ENCODE measurements around the gene CCS. TPM values are rescaled to one million over a fixed set of nuclear protein-coding genes. Genes with fewer than 3 reads are reported as not detected.
A peak's percentile ranks its signal among the peaks of the same experiment; 100 is the strongest.
"Not testable (repeated sequence)": the region's sequence is repeated elsewhere in the genome, so short reads cannot be mapped to it uniquely, and the experiment has no call there.

Gene CCS
- total RNA-seq, 1 donor from 2014 or later = 31.1 TPM

DNA sequence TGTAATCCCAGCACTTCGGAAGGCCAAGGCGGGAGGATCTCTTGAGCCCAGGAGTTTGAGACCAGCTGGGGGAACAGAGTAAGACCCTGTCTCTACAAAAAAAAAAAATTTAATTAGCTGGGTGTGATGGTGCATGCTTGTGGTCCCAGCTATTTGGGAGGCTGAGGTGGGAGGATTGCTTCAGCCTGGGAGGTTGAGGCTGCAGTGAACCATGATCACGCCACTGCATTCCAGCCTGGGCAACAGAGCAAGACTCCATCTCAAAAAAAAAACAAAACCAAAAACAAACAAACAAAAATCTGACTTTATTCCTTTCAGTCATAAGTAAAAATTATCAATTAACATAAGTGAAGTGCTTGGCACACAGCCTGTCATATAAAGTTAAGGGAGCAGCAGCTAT, 13.6 kb downstream of the CCS start:
- intact Hi-C loops (cut with micrococcal nuclease) = not testable (repeated sequence)

DNA sequence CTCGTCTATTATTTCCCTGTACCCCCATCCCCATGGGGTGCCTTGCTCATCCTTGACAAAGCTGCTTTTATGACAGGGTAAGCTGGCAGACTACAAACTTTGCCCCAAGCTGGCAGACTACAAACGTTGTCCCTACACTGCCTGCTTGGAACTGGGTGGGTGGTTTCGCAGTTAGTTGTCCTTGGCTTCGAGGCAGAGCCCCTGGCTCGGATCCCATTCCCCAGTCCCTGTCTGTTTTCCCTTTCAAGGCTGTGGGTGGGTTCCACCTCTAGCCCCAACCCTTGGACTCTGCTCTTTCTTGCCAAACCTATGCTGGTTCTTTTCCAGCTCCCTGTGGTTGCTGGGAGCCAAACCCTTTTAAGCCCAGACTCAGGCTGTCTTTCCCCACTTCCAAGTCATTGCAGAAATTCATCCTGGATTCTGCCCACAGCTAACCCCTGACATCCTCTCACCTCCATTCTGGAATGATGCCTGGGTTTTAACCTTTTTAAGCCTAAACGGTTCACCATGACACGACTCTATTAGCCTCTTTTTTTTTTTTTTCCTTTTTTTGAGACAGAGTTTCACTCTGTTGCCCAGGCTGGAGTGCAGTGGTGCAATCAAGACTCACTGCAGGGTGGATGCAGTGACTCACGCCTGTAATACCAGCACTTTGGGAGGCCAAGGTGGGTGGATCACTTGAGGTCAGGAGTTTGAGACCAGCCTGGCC, 14.3 kb downstream of the CCS start:
- DNase-seq (ENCODE audit: low spot score) = no peak
- Mint-ChIP-seq H3K9me3 (no peaks in the 10 kb centered on the region), H3K4me3 (ENCODE audit: low read depth) (no peak overlapping the region), H3K27me3 (ENCODE audit: low read depth) (no peaks in the 10 kb centered on the region), H3K36me3 (ENCODE audit: low read depth) (peaks cover 11% of the 10 kb centered on the region), H3K4me1 (ENCODE audit: low read depth) (peaks cover 15% of the 10 kb centered on the region), H3K27ac (no peak overlapping the region)
- intact Hi-C loops (cut with micrococcal nuclease) = no loop called here

More for the DNA sequence above, 13.6 kb downstream of the CCS start:
- H3K27me3 Mint-ChIP-seq (ENCODE audit: low read depth); H3K4me3 Mint-ChIP-seq (ENCODE audit: low read depth); H3K27ac Mint-ChIP-seq; DNase-seq (ENCODE audit: low spot score); H3K9me3 Mint-ChIP-seq: not testable (repeated sequence)
- Mint-ChIP-seq H3K36me3 (ENCODE audit: low read depth) (peaks cover 13% of the 10 kb centered on the region), H3K4me1 (ENCODE audit: low read depth) (peaks cover 15% of the 10 kb centered on the region)

DNA sequence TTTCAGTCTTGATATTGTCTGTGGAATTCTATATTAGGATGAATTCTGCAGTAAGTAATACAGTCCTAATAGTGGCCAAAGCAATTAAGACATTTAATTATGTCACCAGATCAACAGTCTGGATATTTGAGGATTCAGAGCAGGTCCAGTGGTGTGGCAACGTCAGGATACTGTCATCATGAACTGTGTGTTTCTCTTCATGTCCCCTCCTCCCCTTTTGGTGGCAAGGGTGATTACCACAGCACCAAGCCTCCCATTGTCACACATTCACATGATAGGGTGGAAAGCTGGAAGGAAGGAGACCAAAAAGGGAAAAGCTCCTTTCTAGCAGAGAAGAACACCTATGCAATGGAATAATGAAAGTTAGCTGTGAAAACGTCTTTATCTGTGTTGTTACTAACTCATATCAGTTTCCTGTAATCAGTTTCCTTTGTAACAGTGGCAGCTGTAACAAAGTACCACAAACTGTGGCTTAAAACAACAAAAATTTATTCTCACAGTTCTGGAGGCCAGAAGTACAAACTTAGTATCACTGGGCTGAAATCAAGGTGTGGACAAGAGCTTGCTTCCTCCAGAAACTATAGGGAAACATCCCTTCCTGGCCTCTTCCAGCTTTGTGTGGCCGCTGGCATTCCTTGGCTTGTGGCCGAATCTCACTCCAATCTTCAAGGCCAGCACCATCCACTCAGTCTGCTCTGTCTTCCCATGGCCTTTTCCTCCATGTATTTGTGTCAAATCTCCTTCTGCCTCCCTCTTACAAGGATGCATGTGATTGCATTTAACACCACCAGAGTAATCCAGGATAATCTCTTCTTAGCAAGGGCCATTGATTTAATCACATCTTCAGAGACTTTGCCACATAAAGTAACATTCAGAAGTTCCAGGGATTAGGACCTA, 17.0 kb downstream of the CCS start:
- no peaks in the 10 kb centered on the region for H3K27me3 Mint-ChIP-seq (ENCODE audit: low read depth)
- H3K4me3 Mint-ChIP-seq (ENCODE audit: low read depth) = no peak overlapping the region
- DNase-seq (ENCODE audit: low spot score) = no peak
- peak overlapping the region; percentile 77 for H3K27ac Mint-ChIP-seq
- peaks cover 9% of the 10 kb centered on the region for H3K36me3 Mint-ChIP-seq (ENCODE audit: low read depth)
- no peaks in the 10 kb centered on the region for H3K9me3 Mint-ChIP-seq
- intact Hi-C loops (cut with micrococcal nuclease) = loop anchor here (10.0 kb wide), 1 partner anchor 505 kb away; the partner anchor contains the start of gene KDM2A
- peaks cover 15% of the 10 kb centered on the region for H3K4me1 Mint-ChIP-seq (ENCODE audit: low read depth)

DNA sequence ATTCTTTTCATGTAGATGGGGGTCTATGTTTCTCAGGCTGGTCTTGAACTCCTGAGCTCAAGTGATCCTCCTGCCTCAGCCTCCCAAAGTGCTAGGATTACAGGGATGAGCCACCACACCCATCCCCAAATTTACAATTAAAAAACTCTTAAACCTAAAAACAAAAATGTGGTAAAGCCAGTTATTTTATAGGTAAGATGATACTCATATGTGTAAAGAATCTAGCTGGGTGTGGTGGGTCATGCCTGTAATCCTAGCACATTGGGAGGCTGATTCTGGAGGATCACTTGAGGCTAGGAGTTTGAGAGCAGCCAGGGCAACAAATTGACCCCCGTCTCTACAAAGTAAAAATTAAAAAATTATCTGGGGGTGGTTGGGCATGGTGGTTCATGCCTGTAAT, 19.5 kb downstream of the CCS start:
- no peaks in the 10 kb centered on the region for H3K9me3 Mint-ChIP-seq
- intact Hi-C loops (cut with micrococcal nuclease) = loop anchor here (10.0 kb wide), 1 partner anchor 502 kb away; the partner anchor contains the start of gene KDM2A
- H3K27ac Mint-ChIP-seq = no peak overlapping the region

DNA sequence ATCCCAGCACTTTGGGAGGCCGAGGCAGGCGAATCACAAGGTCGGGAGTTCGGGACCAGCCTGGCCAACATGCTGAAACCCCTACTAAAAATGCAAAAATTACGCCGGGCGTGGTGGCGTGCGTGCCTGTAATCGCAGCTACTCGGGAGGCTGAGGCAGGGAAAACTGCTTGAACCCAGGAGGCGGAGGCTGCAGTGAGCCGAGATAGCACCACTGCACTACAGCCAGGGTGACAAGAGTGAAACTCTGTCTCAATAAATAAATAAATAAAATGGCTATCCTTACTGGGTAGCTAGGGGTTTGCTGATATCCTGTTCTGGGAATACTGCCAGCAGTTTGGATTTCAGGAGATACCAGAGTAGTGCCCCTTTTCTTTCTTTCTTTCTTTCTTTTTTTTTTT, 21.1 kb downstream of the CCS start:
- Mint-ChIP-seq H3K4me3 (ENCODE audit: low read depth) (no peak overlapping the region), H3K4me1 (ENCODE audit: low read depth) (peaks cover 30% of the 10 kb centered on the region), H3K27me3 (ENCODE audit: low read depth) (no peaks in the 10 kb centered on the region), H3K9me3 (no peaks in the 10 kb centered on the region), H3K27ac (no peak overlapping the region), H3K36me3 (ENCODE audit: low read depth) (peaks cover 37% of the 10 kb centered on the region)
- no peak for DNase-seq (ENCODE audit: low spot score)
- intact Hi-C loops (cut with micrococcal nuclease) = loop anchor here (10.0 kb wide), 1 partner anchor 501 kb away; the partner anchor contains the start of gene KDM2A

More for the DNA sequence above, 19.5 kb downstream of the CCS start:
- Mint-ChIP-seq H3K27me3 (ENCODE audit: low read depth) (no peaks in the 10 kb centered on the region), H3K36me3 (ENCODE audit: low read depth) (peaks cover 23% of the 10 kb centered on the region), H3K4me3 (ENCODE audit: low read depth) (no peak overlapping the region), H3K4me1 (ENCODE audit: low read depth) (peaks cover 20% of the 10 kb centered on the region)
- no peak for DNase-seq (ENCODE audit: low spot score)

DNA sequence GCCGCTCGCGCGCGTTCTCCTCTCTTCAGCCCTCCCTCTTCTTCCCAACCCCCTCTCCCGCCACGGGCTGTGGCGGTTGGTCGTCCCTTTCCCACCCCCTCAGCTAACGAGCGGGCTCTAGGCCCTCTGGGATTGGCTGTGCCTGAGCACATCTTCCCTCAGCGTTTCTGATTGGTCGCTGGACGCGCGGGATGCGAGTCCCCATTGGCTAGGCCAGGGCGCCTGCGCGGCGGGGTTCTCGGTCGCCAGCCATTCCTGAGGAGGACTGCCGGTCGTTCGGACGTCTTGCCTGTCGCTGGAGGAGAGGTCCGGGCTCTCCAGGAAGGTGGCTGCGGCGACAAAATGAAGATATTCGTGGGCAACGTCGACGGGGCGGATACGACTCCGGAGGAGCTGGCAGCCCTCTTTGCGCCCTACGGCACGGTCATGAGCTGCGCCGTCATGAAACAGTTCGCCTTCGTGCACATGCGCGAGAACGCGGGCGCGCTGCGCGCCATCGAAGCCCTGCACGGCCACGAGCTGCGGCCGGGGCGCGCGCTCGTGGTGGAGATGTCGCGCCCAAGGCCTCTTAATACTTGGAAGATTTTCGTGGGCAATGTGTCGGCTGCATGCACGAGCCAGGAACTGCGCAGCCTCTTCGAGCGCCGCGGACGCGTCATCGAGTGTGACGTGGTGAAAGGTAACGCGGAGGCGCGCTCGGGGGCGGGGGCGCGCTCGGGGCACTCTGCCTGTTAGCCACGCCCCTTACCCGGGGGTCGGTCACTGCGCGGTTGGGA, 23.6 kb downstream of the CCS start, which contains the start of gene RBM14:
TSS of gene RBM14 (plus strand) at position 252 of the 776 bp plus-strand sequence. CDS start at position 343, 91 bp downstream.
- Mint-ChIP-seq H3K36me3 (ENCODE audit: low read depth) (peaks cover 58% of the 10 kb centered on the region), H3K4me1 (ENCODE audit: low read depth) (peaks cover 23% of the 10 kb centered on the region), H3K4me3 (ENCODE audit: low read depth) (peak within 1 kb of the TSS; percentile 93), H3K27me3 (ENCODE audit: low read depth) (no peaks in the 10 kb centered on the region), H3K9me3 (no peaks in the 10 kb centered on the region), H3K27ac (peak within 1 kb of the TSS; percentile 97)
- intact Hi-C loops (cut with micrococcal nuclease) = loop anchor here (1.0 to 10.0 kb wide), 5 partner anchors 22 to 498 kb away; partner anchors contain the start of genes ACTN3, CCDC87, CCS and KDM2A
- DNase-seq (ENCODE audit: low spot score) = peak; percentile 98

DNA sequence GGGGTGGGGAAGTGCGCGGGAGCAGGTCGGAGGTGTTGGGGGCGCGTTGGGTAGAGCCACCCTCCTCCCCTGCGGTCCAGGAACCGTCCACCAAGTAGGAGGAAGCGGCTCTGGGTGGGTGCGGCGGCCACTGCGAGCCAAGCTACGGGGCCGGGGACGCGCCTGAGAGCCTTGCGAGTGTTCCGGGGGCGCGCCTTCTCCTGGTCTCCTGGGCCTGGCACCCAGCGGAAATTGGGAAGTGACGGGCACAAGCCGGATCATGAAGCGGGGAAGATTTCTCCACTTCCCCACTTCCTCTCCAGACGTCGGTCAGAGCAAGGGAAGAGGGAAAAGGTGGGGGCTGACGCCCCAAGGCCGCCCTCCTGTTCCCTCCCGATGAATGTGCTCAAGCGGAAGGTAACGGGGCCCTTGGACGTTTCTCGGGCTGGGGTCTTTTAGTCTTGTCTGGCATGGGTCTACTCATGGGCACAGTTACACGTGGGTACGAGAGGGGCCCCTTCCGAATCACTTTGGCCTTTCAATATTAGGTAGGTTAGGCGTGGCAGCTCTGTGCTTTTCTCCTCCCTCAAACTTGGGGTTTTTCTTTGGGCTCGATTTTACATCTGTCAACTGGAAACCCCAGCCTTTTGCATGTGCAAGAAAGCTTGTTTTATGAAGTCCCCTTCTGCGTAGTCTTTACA, 24.3 kb downstream of the CCS start:
- DNase-seq (ENCODE audit: low spot score) = no peak
- no peaks in the 10 kb centered on the region for H3K9me3 Mint-ChIP-seq
- peak overlapping the region; percentile 97 for H3K27ac Mint-ChIP-seq
- H3K4me1 Mint-ChIP-seq (ENCODE audit: low read depth) = peaks cover 26% of the 10 kb centered on the region
- H3K4me3 Mint-ChIP-seq (ENCODE audit: low read depth) = peak overlapping the region; percentile 93
- H3K36me3 Mint-ChIP-seq (ENCODE audit: low read depth) = peaks cover 65% of the 10 kb centered on the region
- intact Hi-C loops (cut with micrococcal nuclease) = loop anchor here (2.0 to 10.0 kb wide), 3 partner anchors 40 to 498 kb away; partner anchors contain the start of genes ACTN3, KDM2A and ZDHHC24
- no peaks in the 10 kb centered on the region for H3K27me3 Mint-ChIP-seq (ENCODE audit: low read depth)

DNA sequence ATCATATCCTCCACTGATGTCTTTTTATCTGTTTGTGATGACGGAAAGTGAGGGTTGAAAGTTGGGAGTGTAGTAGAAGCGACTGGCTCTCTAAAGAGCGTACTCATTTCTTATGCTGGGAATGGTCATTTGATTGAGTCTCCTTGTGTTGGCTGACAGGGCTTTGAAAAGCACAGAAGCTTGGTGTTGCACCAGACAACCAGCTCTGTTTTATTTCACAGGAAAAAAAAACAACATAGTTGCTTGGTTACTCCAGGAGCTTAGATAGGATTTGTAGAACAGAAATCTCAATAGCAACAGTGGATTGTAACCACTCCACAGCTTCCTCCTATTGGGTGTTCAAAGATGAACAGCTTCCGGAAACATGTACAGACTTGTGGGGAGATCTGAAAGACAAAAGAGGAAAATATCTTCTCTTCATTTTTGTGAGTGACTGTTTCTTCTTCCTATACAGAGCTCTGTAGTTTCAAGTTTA, 26.1 kb downstream of the CCS start:
- Mint-ChIP-seq H3K9me3 (no peaks in the 10 kb centered on the region), H3K4me3 (ENCODE audit: low read depth) (peak overlapping the region; percentile 93), H3K27ac (peak overlapping the region; percentile 97), H3K36me3 (ENCODE audit: low read depth) (peaks cover 84% of the 10 kb centered on the region), H3K4me1 (ENCODE audit: low read depth) (peaks cover 41% of the 10 kb centered on the region), H3K27me3 (ENCODE audit: low read depth) (no peaks in the 10 kb centered on the region)
- intact Hi-C loops (cut with micrococcal nuclease) = loop anchor here (2.0 to 10.0 kb wide), 3 partner anchors 42 to 496 kb away; partner anchors contain the start of genes KDM2A and RBM4B
- DNase-seq (ENCODE audit: low spot score) = peak; percentile 20

DNA sequence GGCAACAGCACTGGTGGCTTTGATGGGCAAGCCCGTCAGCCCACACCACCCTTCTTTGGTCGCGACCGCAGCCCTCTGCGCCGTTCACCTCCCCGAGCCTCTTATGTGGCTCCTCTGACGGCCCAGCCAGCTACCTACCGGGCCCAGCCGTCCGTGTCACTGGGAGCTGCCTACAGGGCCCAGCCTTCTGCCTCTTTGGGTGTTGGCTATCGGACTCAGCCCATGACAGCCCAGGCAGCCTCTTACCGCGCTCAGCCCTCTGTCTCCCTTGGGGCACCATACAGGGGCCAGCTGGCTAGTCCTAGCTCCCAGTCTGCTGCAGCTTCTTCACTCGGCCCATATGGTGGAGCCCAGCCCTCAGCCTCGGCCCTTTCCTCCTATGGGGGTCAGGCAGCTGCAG, 31.5 kb downstream of the CCS start:
- Mint-ChIP-seq H3K4me1 (ENCODE audit: low read depth) (peaks cover 38% of the 10 kb centered on the region), H3K36me3 (ENCODE audit: low read depth) (peaks cover 93% of the 10 kb centered on the region), H3K27me3 (ENCODE audit: low read depth) (no peaks in the 10 kb centered on the region), H3K9me3 (no peaks in the 10 kb centered on the region), H3K27ac (no peak overlapping the region), H3K4me3 (ENCODE audit: low read depth) (no peak overlapping the region)
- intact Hi-C loops (cut with micrococcal nuclease) = no loop called here
- no peak for DNase-seq (ENCODE audit: low spot score)

DNA sequence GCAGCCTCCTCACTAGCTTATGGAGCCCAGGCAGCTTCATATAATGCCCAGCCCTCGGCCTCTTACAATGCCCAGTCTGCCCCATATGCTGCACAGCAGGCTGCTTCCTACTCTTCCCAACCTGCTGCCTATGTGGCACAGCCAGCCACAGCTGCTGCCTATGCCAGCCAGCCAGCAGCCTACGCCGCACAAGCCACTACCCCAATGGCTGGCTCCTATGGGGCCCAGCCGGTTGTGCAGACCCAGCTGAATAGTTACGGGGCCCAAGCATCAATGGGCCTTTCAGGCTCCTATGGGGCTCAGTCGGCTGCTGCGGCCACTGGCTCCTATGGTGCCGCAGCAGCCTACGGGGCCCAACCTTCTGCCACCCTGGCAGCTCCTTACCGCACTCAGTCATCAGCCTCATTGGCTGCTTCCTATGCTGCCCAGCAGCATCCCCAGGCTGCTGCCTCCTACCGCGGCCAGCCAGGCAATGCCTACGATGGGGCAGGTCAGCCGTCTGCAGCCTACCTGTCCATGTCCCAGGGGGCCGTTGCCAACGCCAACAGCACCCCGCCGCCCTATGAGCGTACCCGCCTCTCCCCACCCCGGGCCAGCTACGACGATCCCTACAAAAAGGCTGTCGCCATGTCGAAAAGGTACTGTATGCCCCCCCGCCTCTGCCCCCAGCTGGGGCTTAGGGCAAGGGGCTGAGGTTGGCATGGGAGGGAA, 32.2 kb downstream of the CCS start:
- H3K9me3 Mint-ChIP-seq = no peaks in the 10 kb centered on the region
- no peak overlapping the region for H3K27ac Mint-ChIP-seq
- no peak overlapping the region for H3K4me3 Mint-ChIP-seq (ENCODE audit: low read depth)
- DNase-seq (ENCODE audit: low spot score) = no peak
- peaks cover 93% of the 10 kb centered on the region for H3K36me3 Mint-ChIP-seq (ENCODE audit: low read depth)
- peaks cover 39% of the 10 kb centered on the region for H3K4me1 Mint-ChIP-seq (ENCODE audit: low read depth)
- H3K27me3 Mint-ChIP-seq (ENCODE audit: low read depth) = no peaks in the 10 kb centered on the region
- intact Hi-C loops (cut with micrococcal nuclease) = no loop called here

DNA sequence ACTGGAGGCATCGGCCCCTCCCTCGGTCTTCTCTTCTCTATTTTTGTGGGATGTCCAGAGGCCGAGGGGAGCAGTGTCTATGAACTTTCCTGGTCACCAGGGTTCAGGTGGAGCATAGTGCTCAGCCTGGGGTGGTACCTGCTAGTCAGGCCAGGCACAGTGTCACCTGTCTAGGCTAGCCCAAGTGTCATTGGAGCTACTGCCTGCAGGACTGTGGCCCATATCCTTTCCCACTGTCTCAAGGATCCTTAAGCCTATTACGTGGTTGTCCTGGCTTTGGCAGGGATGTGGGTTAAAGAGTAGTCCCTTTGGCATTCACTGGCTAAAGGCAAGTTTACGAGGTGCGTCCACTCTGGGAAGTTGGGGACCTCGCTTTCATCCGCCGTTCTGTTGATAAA, 32.8 kb downstream of the CCS start:
- Mint-ChIP-seq H3K27ac (no peak overlapping the region), H3K27me3 (ENCODE audit: low read depth) (no peaks in the 10 kb centered on the region), H3K9me3 (no peaks in the 10 kb centered on the region), H3K4me1 (ENCODE audit: low read depth) (peaks cover 40% of the 10 kb centered on the region), H3K36me3 (ENCODE audit: low read depth) (peaks cover 90% of the 10 kb centered on the region), H3K4me3 (ENCODE audit: low read depth) (no peak overlapping the region)
- intact Hi-C loops (cut with micrococcal nuclease) = no loop called here
- DNase-seq (ENCODE audit: low spot score) = no peak

All from activated T-helper 2 cell treated with anti-CD3 and anti-CD28 coated beads, Interferon-gamma antibody, Interleukin-2, Interleukin-4, amounts not matched to agents 10 μg/mL and 5 μg/mL and 100 μg/mL, durations not matched to agents 14 hours and 24 hours and 36 hours (primary cell).